Muscle of leg (tissue), 11 donors: Measurements from ENCODE around the gene ALDH3B1. TPM values are rescaled to one million over a fixed set of nuclear protein-coding genes. Genes with fewer than 3 reads are reported as not detected.
A peak's percentile ranks its signal among the peaks of the same experiment; 100 is the strongest.

Experiments used
- DNase-seq: peaks from one replicate; pipeline ENCODE4 v3.0.0; 2013
- H3K27ac ChIP-seq: one replicate; pipeline ENCODE4 v1.5.1; 2013; ENCODE audit warnings: mild to moderate bottlenecking, low read length, control low read depth
- H3K27me3 ChIP-seq: one replicate; pipeline ENCODE4 v1.6.1; 2013; ENCODE audit warnings: low read length; ENCODE audit not compliant: control insufficient read depth, insufficient read depth
- H3K36me3 ChIP-seq: one replicate; pipeline ENCODE4 v1.6.1; 2013; ENCODE audit warnings: low read length; ENCODE audit not compliant: control insufficient read depth, insufficient read depth
- H3K4me1 ChIP-seq: one replicate; pipeline ENCODE4 v1.6.1; 2013; ENCODE audit warnings: low read length; ENCODE audit not compliant: control insufficient read depth, insufficient read depth
- H3K4me3 ChIP-seq: one replicate; pipeline ENCODE4 v1.5.1; 2013; ENCODE audit warnings: low read length, control low read depth
- H3K9me3 ChIP-seq: replicated peaks from 2 replicates; pipeline ENCODE4 v1.6.1; 2013; ENCODE audit warnings: low read depth, low read length; ENCODE audit not compliant: control insufficient read depth
- WGBS: methylation state at CpG from one replicate; pipeline ENCODE4 v1.1.5; 2013; ENCODE audit warnings: missing lambda C conversion rate; ENCODE audit not compliant: insufficient coverage; 5-methylcytosine and 5-hydroxymethylcytosine counted together
- polyA plus RNA-seq, 8 donors: library from polyadenylated mRNA; unstranded; fragments of 120-200 nt; gene quantifications; one replicate each; pipeline versions ENCODE4 v1.2.1 to v1.2.3, GENCODE V29; 2013; ENCODE audit warnings: inconsistent platforms in 1 of 8, low replicate concordance in 1 of 8; ENCODE audit not compliant: insufficient read length in 8 of 8, insufficient read depth in 1 of 8
- total RNA-seq: library from RNA; stranded (reverse); fragments of 120-200 nt; gene quantifications from one replicate; pipeline ENCODE4 v1.2.4, GENCODE V29; 2013

ALDH3B1 gene
- total and polyA plus RNA-seq, 9 donors, result 3.2 to 10.7 (median 5.4) TPM

- H3K36me3 ChIP-seq, result peaks cover 11% of the 10 kb centered on the region
- peak; percentile 86 for DNase-seq
- H3K27me3 ChIP-seq, result no peaks in the 10 kb centered on the region
- no peaks in the 10 kb centered on the region for H3K9me3 ChIP-seq
- H3K4me3 ChIP-seq, result peak overlapping the region; percentile 15
- peak overlapping the region; percentile 62 for H3K27ac ChIP-seq
- peaks cover 56% of the 10 kb centered on the region for H3K4me1 ChIP-seq
- 37% methylated on average over 32 of the region's 36 CpGs for WGBS
Observed at GRCh38 chr11:68043349-68044144, 33.4 kb downstream of the ALDH3B1 start.

- WGBS, result 69% methylated on average over 24 of the region's 24 CpGs
- peaks cover 14% of the 10 kb centered on the region for H3K36me3 ChIP-seq
Observed at GRCh38 chr11:68044145-68044813, 34.2 kb downstream of the ALDH3B1 start.

GRCh38 chr11:68044898-68045351 lies 34.8 kb downstream of the ALDH3B1 start:
- Histone ChIP-seq H3K27me3 (no peaks in the 10 kb centered on the region), H3K4me1 (peaks cover 44% of the 10 kb centered on the region), H3K9me3 (no peaks in the 10 kb centered on the region), H3K27ac (no peak overlapping the region), H3K36me3 (peaks cover 19% of the 10 kb centered on the region), H3K4me3 (no peak overlapping the region)
- no peak for DNase-seq
- 86% methylated on average over 7 of the region's 18 CpGs for WGBS

More at GRCh38 chr11:68044145-68044813, 34.2 kb downstream of the ALDH3B1 start:
- Histone ChIP-seq H3K4me1 (peaks cover 50% of the 10 kb centered on the region), H3K27ac (no peak overlapping the region), H3K9me3 (no peaks in the 10 kb centered on the region), H3K4me3 (peak overlapping the region; percentile 15), H3K27me3 (no peaks in the 10 kb centered on the region)
- DNase-seq, result peak; percentile 13

- no peaks in the 10 kb centered on the region for H3K27me3 ChIP-seq
- WGBS, result 77% methylated on average over 34 of the region's 37 CpGs
- peaks cover 26% of the 10 kb centered on the region for H3K4me1 ChIP-seq
- no peak overlapping the region for H3K27ac ChIP-seq
- peak; percentile 14 for DNase-seq
- peaks cover 29% of the 10 kb centered on the region for H3K36me3 ChIP-seq
- H3K4me3 ChIP-seq, result no peak overlapping the region
- H3K9me3 ChIP-seq, result no peaks in the 10 kb centered on the region
Observed at GRCh38 chr11:68047437-68048290, 37.5 kb downstream of the ALDH3B1 start.

- no peak overlapping the region for H3K27ac ChIP-seq
- no peak for DNase-seq
- H3K9me3 ChIP-seq, result no peaks in the 10 kb centered on the region
- H3K4me1 ChIP-seq, result peaks cover 14% of the 10 kb centered on the region
- H3K4me3 ChIP-seq, result no peak overlapping the region
- no peaks in the 10 kb centered on the region for H3K27me3 ChIP-seq
- peaks cover 36% of the 10 kb centered on the region for H3K36me3 ChIP-seq
- 85% methylated on average over 27 of the region's 35 CpGs for WGBS
Observed at GRCh38 chr11:68048681-68049508, 38.8 kb downstream of the ALDH3B1 start.

GRCh38 chr11:68049509-68050370 lies 39.6 kb downstream of the ALDH3B1 start:
- no peak overlapping the region for H3K27ac ChIP-seq
- H3K27me3 ChIP-seq, result no peaks in the 10 kb centered on the region
- DNase-seq, result no peak
- WGBS, result 82% methylated on average over 40 of the region's 40 CpGs
- H3K4me3 ChIP-seq, result no peak overlapping the region
- H3K4me1 ChIP-seq, result peaks cover 8% of the 10 kb centered on the region
- H3K36me3 ChIP-seq, result peaks cover 31% of the 10 kb centered on the region
- H3K9me3 ChIP-seq, result no peaks in the 10 kb centered on the region

GRCh38 chr11:68050371-68050841 lies 40.3 kb downstream of the ALDH3B1 start:
- 90% methylated on average over 12 of the region's 18 CpGs for WGBS
- Histone ChIP-seq H3K27ac (no peak overlapping the region), H3K4me1 (peaks cover 8% of the 10 kb centered on the region), H3K27me3 (no peaks in the 10 kb centered on the region), H3K36me3 (peaks cover 27% of the 10 kb centered on the region), H3K9me3 (no peaks in the 10 kb centered on the region), H3K4me3 (no peak overlapping the region)
- DNase-seq, result no peak

- DNase-seq, result peak; percentile 40
- WGBS, result 58% methylated on average over 12 of the region's 14 CpGs
- Histone ChIP-seq H3K9me3 (no peaks in the 10 kb centered on the region), H3K27me3 (no peaks in the 10 kb centered on the region), H3K4me3 (no peak overlapping the region), H3K27ac (no peak overlapping the region), H3K4me1 (peaks cover 8% of the 10 kb centered on the region), H3K36me3 (peaks cover 27% of the 10 kb centered on the region)
Observed at GRCh38 chr11:68051191-68052136, 41.3 kb downstream of the ALDH3B1 start.
